ENCODE data around the gene SERPINF2.

GRCh38 chr17:1733759-1734158, 8.9 kb upstream of the SERPINF2 start:
- TF ChIP-seq EZH2phosphoT487 (IDR thresholded peaks at IDR 0.05; ENCODE audit: insufficient read depth, low read depth) (no peak), EZH2 (IDR thresholded peaks at IDR 0.05; ENCODE audit: insufficient read depth, poor library complexity, severe bottlenecking) (no peak)
